A549 (cell line): ENCODE measurements around the gene RBKS. TPM values are rescaled to one million over a fixed set of nuclear protein-coding genes. Genes with fewer than 3 reads are reported as not detected.

ENCODE experiments used
- CBX2 ChIP-seq: fragments of 200-600 bp; sonication (generic); IDR thresholded peaks from 2 replicates; pipeline ENCODE4 v1.6.1; 2016; ENCODE audit warnings: low read depth, mild to moderate bottlenecking, borderline replicate concordance
- CBX8 ChIP-seq: fragments of 200-600 bp; sonication (generic); IDR thresholded peaks from 2 replicates; pipeline ENCODE4 v1.6.1; 2016
- CEBPB ChIP-seq, 2 experiments: fragments of >200 bp in 1 of 2; sonication (Bioruptor Twin) in 1 of 2; formaldehyde crosslinking in 1 of 2; IDR thresholded peaks; 2 replicates each; pipeline ENCODE4 v1.6.1; 2012 to 2016
- CHD2 ChIP-seq: fragments of 150-350 bp; IDR thresholded peaks from 2 replicates; pipeline ENCODE4 v1.6.1; 2014; ENCODE audit warnings: low read length; ENCODE audit not compliant: partially characterized antibody
- CHD4 ChIP-seq: fragments of 200-600 bp; sonication (generic); IDR thresholded peaks from 2 replicates; pipeline ENCODE4 v1.6.1; 2016; ENCODE audit warnings: antibody characterized with exemption, mild to moderate bottlenecking, borderline replicate concordance
- EHMT2 ChIP-seq: fragments of 200-600 bp; sonication (generic); IDR thresholded peaks from 2 replicates; pipeline ENCODE4 v1.6.1; 2016; ENCODE audit warnings: antibody characterized with exemption, low read depth, mild to moderate bottlenecking, moderate library complexity
- EP300 ChIP-seq, 2 experiments: fragments of >200 bp; sonication (Bioruptor Twin); formaldehyde crosslinking; IDR thresholded peaks; 2 replicates in 1 of 2; 3 replicates in 1 of 2; pipeline ENCODE4 v1.6.1; 2016 to 2017
- ESRRA ChIP-seq: fragments of 150-350 bp; IDR thresholded peaks from 2 replicates; pipeline ENCODE4 v1.6.1; 2014; ENCODE audit warnings: mild to moderate bottlenecking, low read length, borderline replicate concordance
- FOSB ChIP-seq: fragments of 250-450 bp; sonication (Bioruptor Pico); IDR thresholded peaks from 2 replicates; pipeline ENCODE4 v1.5.0; 2020; ENCODE audit warnings: mild to moderate bottlenecking, moderate library complexity
- GATA3 ChIP-seq: IDR thresholded peaks from 2 replicates; pipeline ENCODE4 v1.6.1; 2012; ENCODE audit warnings: borderline replicate concordance
- HDAC2 ChIP-seq: fragments of 200-600 bp; sonication (generic); IDR thresholded peaks from 2 replicates; pipeline ENCODE4 v1.6.1; 2016
- HOXA7 ChIP-seq: fragments of 250-450 bp; sonication (Bioruptor Pico); IDR thresholded peaks from 2 replicates; pipeline ENCODE4 v1.5.0; 2020; ENCODE audit warnings: mild to moderate bottlenecking, moderate library complexity
- JUNB ChIP-seq: fragments of >200 bp; sonication (Bioruptor Twin); formaldehyde crosslinking; IDR thresholded peaks from 2 replicates; pipeline ENCODE4 v1.6.1; 2016
- KDM1A ChIP-seq: fragments of 200-600 bp; sonication (generic); IDR thresholded peaks from 2 replicates; pipeline ENCODE4 v1.6.1; 2016; ENCODE audit warnings: low read depth, mild to moderate bottlenecking
- KDM5A ChIP-seq: fragments of 200-600 bp; sonication (generic); IDR thresholded peaks from 2 replicates; pipeline ENCODE4 v1.6.1; 2016; ENCODE audit warnings: antibody characterized with exemption, mild to moderate bottlenecking
- MAFK ChIP-seq: fragments of 450-650 bp; IDR thresholded peaks from 2 replicates; pipeline ENCODE4 v1.6.1; 2014; ENCODE audit not compliant: partially characterized antibody
- NFE2L2 ChIP-seq: fragments of 150-350 bp; conservative IDR thresholded peaks from 2 replicates; pipeline ENCODE4 v1.6.1; 2014; ENCODE audit warnings: low read length
- NPAS2 ChIP-seq: fragments of 250-450 bp; sonication (Bioruptor Pico); IDR thresholded peaks from 2 replicates; pipeline ENCODE4 v1.8.0; 2022; ENCODE audit warnings: mild to moderate bottlenecking, moderate library complexity, borderline replicate concordance
- NR3C1 ChIP-seq: fragments of >200 bp; sonication (Bioruptor Twin); formaldehyde crosslinking; IDR thresholded peaks from 3 replicates; pipeline ENCODE4 v1.6.1; 2017
- PHF8 ChIP-seq: fragments of 200-600 bp; sonication (generic); IDR thresholded peaks from 2 replicates; pipeline ENCODE4 v1.6.1; 2016; ENCODE audit warnings: low read depth, mild to moderate bottlenecking, antibody characterized with exemption, moderate library complexity, borderline replicate concordance
- POLR2A ChIP-seq: IDR thresholded peaks from 2 replicates; pipeline ENCODE4 v1.6.1; 2012; ENCODE audit warnings: mild to moderate bottlenecking, low read length
- POLR2AphosphoS2 ChIP-seq: conservative IDR thresholded peaks from 2 replicates; pipeline ENCODE4 v1.6.1; 2012; ENCODE audit warnings: low read length, improper control_type of control experiment, inconsistent platforms
- RAD21 ChIP-seq, 2 experiments: fragments of >200 bp in 1 of 2; sonication (Bioruptor Twin) in 1 of 2; formaldehyde crosslinking in 1 of 2; IDR thresholded peaks in 1 of 2; conservative IDR thresholded peaks in 1 of 2; 2 replicates in 1 of 2; 3 replicates in 1 of 2; pipeline ENCODE4 v1.6.1; 2012 to 2018; ENCODE audit warnings: inconsistent platforms in 1 of 2
- RNF2 ChIP-seq: fragments of 200-600 bp; sonication (generic); IDR thresholded peaks from 2 replicates; pipeline ENCODE4 v1.6.1; 2016; ENCODE audit warnings: low read depth, mild to moderate bottlenecking, antibody characterized with exemption, moderate library complexity, borderline replicate concordance
- SREBF2 ChIP-seq: fragments of 450-650 bp; IDR thresholded peaks from 2 replicates; pipeline ENCODE4 v1.6.1; 2014; ENCODE audit warnings: mild to moderate bottlenecking, moderate library complexity
- TFCP2L1 ChIP-seq: fragments of 250-450 bp; sonication (Bioruptor Pico); IDR thresholded peaks from 2 replicates; pipeline ENCODE4 v1.5.0; 2021; ENCODE audit warnings: mild to moderate bottlenecking
- ZFP36 ChIP-seq: fragments of 450-650 bp; IDR thresholded peaks from 2 replicates; pipeline ENCODE4 v1.6.1; 2014; ENCODE audit warnings: borderline replicate concordance; ENCODE audit not compliant: partially characterized antibody
- ZNF302 ChIP-seq: fragments of 250-450 bp; sonication (Bioruptor Pico); IDR thresholded peaks from 2 replicates; pipeline ENCODE4 v1.9.0; 2021; ENCODE audit warnings: inconsistent platforms, mild to moderate bottlenecking, moderate library complexity
- ZSCAN20 ChIP-seq: fragments of 250-450 bp; sonication (Bioruptor Pico); IDR thresholded peaks from 2 replicates; pipeline ENCODE4 v1.8.0; 2022; ENCODE audit warnings: mild to moderate bottlenecking, moderate library complexity
- polyA plus RNA-seq, 4 experiments: library from polyadenylated mRNA; depleted of rRNA in 3 of 4; stranded (reverse); fragments of >200 nt; fragmentation: RNase III in 1 of 4; extraction: RNeasy Plus Mini Kit Qiagen cat#74134 plus additional on column Dnase treatment in 1 of 4; gene quantifications; 2 replicates in 3 of 4; 3 replicates in 1 of 4; pipeline ENCODE4 v1.2.3, GENCODE V29; 2011 to 2017
- TF ChIP-seq, protein P1 (sequence below): IDR thresholded peaks from 2 replicates; pipeline ENCODE4 v1.6.1; 2012
- TF ChIP-seq, protein P2 (sequence below): fragments of >200 bp; sonication (Bioruptor Twin); formaldehyde crosslinking; IDR thresholded peaks from 2 replicates; pipeline ENCODE4 v1.6.1; 2016
- TF ChIP-seq, protein P3 (sequence below): fragments of 200-600 bp; sonication (generic); IDR thresholded peaks from 2 replicates; pipeline ENCODE4 v1.6.1; 2016; ENCODE audit warnings: antibody characterized with exemption, mild to moderate bottlenecking, moderate library complexity
- TF ChIP-seq, protein P4 (sequence below): IDR thresholded peaks from 2 replicates; pipeline ENCODE4 v1.6.1; 2012
- TF ChIP-seq, protein P5 (sequence below): fragments of >200 bp; sonication (Bioruptor Twin); formaldehyde crosslinking; IDR thresholded peaks from 3 replicates; pipeline ENCODE4 v1.5.1; 2016
- TF ChIP-seq, protein P6 (sequence below): fragments of 450-650 bp; IDR thresholded peaks from 2 replicates; pipeline ENCODE4 v1.6.1; 2014; ENCODE audit warnings: antibody characterized with exemption

The RBKS gene
- polyA plus RNA-seq, 2 of the 4 experiments (the other 2 are of a cell fraction): 7.6 to 8.5 TPM

DNA sequence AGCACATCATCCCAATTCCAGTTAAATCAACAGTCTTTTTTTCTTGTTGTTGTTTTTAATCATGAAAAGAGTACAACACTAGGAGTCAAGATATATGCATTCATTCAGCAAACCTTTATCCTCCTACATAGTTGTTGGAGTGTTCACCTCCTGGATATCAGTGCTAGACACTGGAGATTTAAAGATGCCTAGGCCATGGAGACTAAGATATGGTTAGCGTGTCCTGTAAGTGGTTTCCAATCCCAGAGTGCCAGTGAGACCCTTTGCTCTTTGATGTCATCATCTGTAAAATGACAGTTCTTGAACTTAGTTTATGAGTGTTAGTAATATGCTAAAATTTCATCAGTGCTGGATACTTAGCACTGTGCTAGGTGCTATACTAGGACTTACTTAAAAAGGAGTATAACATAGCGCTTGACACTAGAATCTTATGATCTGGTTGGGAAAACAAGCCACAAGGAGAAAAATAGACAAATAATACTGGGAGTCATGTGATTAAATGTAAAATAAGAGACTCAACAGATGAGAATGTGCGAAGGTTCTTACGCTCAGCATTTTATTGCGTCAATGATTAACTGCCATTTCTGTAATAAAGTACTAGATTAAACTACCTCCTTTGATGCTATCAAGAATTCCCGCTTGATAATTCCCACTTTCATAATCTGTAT is 31.8 kb upstream of the RBKS start (continued):
- TF ChIP-seq ZSCAN20: peak; percentile 75; the same call in 1 of the 2 replicates
- TF ChIP-seq NFE2L2: no peak
- TF ChIP-seq, protein P1, sequence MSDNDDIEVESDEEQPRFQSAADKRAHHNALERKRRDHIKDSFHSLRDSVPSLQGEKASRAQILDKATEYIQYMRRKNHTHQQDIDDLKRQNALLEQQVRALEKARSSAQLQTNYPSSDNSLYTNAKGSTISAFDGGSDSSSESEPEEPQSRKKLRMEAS: peak; percentile 29; the same call in 1 of the 2 replicates
- no peak for TF ChIP-seq ESRRA
- TF ChIP-seq CHD4: no peak
- no peak for TF ChIP-seq CHD2
- TF ChIP-seq EP300 (IDR thresholded peaks at IDR 0.05): peak; percentile 92 to 93; a peak in 4 of 5 replicates
- TF ChIP-seq, protein P2, sequence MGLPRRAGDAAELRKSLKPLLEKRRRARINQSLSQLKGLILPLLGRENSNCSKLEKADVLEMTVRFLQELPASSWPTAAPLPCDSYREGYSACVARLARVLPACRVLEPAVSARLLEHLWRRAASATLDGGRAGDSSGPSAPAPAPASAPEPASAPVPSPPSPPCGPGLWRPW: no peak
- no peak for TF ChIP-seq TFCP2L1 (CRISPR knock-in tag)
- TF ChIP-seq ZNF302 (CRISPR knock-in tag): no peak
- no peak for TF ChIP-seq RNF2
- TF ChIP-seq HOXA7 (CRISPR knock-in tag): peak; percentile 5; the same call in 1 of the 2 replicates
- no peak for TF ChIP-seq KDM1A
- TF ChIP-seq, protein P3, sequence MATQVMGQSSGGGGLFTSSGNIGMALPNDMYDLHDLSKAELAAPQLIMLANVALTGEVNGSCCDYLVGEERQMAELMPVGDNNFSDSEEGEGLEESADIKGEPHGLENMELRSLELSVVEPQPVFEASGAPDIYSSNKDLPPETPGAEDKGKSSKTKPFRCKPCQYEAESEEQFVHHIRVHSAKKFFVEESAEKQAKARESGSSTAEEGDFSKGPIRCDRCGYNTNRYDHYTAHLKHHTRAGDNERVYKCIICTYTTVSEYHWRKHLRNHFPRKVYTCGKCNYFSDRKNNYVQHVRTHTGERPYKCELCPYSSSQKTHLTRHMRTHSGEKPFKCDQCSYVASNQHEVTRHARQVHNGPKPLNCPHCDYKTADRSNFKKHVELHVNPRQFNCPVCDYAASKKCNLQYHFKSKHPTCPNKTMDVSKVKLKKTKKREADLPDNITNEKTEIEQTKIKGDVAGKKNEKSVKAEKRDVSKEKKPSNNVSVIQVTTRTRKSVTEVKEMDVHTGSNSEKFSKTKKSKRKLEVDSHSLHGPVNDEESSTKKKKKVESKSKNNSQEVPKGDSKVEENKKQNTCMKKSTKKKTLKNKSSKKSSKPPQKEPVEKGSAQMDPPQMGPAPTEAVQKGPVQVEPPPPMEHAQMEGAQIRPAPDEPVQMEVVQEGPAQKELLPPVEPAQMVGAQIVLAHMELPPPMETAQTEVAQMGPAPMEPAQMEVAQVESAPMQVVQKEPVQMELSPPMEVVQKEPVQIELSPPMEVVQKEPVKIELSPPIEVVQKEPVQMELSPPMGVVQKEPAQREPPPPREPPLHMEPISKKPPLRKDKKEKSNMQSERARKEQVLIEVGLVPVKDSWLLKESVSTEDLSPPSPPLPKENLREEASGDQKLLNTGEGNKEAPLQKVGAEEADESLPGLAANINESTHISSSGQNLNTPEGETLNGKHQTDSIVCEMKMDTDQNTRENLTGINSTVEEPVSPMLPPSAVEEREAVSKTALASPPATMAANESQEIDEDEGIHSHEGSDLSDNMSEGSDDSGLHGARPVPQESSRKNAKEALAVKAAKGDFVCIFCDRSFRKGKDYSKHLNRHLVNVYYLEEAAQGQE: no peak
- TF ChIP-seq, protein P4, sequence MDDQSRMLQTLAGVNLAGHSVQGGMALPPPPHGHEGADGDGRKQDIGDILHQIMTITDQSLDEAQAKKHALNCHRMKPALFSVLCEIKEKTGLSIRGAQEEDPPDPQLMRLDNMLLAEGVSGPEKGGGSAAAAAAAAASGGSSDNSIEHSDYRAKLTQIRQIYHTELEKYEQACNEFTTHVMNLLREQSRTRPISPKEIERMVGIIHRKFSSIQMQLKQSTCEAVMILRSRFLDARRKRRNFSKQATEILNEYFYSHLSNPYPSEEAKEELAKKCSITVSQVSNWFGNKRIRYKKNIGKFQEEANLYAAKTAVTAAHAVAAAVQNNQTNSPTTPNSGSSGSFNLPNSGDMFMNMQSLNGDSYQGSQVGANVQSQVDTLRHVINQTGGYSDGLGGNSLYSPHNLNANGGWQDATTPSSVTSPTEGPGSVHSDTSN: no peak
- no peak for TF ChIP-seq NR3C1
- TF ChIP-seq SREBF2: no peak
- no peak for TF ChIP-seq EHMT2
- no peak for TF ChIP-seq POLR2AphosphoS2
- TF ChIP-seq FOSB (CRISPR knock-in tag): peak; percentile 17; the same call in 1 of the 2 replicates
- no peak for TF ChIP-seq HDAC2
- TF ChIP-seq KDM5A: no peak
- TF ChIP-seq, protein P5, sequence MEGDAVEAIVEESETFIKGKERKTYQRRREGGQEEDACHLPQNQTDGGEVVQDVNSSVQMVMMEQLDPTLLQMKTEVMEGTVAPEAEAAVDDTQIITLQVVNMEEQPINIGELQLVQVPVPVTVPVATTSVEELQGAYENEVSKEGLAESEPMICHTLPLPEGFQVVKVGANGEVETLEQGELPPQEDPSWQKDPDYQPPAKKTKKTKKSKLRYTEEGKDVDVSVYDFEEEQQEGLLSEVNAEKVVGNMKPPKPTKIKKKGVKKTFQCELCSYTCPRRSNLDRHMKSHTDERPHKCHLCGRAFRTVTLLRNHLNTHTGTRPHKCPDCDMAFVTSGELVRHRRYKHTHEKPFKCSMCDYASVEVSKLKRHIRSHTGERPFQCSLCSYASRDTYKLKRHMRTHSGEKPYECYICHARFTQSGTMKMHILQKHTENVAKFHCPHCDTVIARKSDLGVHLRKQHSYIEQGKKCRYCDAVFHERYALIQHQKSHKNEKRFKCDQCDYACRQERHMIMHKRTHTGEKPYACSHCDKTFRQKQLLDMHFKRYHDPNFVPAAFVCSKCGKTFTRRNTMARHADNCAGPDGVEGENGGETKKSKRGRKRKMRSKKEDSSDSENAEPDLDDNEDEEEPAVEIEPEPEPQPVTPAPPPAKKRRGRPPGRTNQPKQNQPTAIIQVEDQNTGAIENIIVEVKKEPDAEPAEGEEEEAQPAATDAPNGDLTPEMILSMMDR: no peak
- TF ChIP-seq ZFP36: no peak
- TF ChIP-seq NPAS2 (CRISPR knock-in tag): no peak
- TF ChIP-seq POLR2A: no peak
- TF ChIP-seq GATA3: peak; percentile 93; the same call in 1 of the 2 replicates
- TF ChIP-seq CBX8: no peak
- TF ChIP-seq CEBPB (IDR thresholded peaks at IDR 0.05): peak; percentile 75 to 80; a peak in 3 of 4 replicates
- TF ChIP-seq PHF8: no peak
- TF ChIP-seq MAFK: peak; percentile 70
- peak in 1 of 2 experiments; percentile 55; a peak in 3 of 5 replicates for TF ChIP-seq RAD21 (conservative IDR thresholded peaks at IDR 0.05 in 1 of 2, IDR thresholded peaks at IDR 0.05 in 1 of 2)
- TF ChIP-seq JUNB: peak; percentile 91
- TF ChIP-seq, protein P6, sequence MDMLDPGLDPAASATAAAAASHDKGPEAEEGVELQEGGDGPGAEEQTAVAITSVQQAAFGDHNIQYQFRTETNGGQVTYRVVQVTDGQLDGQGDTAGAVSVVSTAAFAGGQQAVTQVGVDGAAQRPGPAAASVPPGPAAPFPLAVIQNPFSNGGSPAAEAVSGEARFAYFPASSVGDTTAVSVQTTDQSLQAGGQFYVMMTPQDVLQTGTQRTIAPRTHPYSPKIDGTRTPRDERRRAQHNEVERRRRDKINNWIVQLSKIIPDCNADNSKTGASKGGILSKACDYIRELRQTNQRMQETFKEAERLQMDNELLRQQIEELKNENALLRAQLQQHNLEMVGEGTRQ: peak; percentile 74
- TF ChIP-seq CBX2: no peak
